Endothelial cell of umbilical vein (primary cell): ENCODE data around the gene MRM1. TPM values are rescaled to one million over a fixed set of nuclear protein-coding genes. Genes with fewer than 3 reads are reported as not detected.
A peak's percentile ranks its signal among the peaks of the same experiment; 100 is the strongest.

ENCODE experiments used
- BruUV-seq: library from RNA; stranded (reverse); fragments of 400-500 nt; replicated peaks from 2 replicates; lab custom pipeline; 2021; lab: Mats Ljungman, UMichigan
- CTCF ChIA-PET: fragments of 300-600, 350-600 bp; sonication (Branson Sonifier 250); formaldehyde crosslinking; loops from one replicate; lab custom pipeline; 2021; ENCODE audit warnings: antibody characterized with exemption, inconsistent platforms; lab: Charles Lee
- POLR2A ChIA-PET: fragments of 300-600, 350-600 bp; sonication (Branson Sonifier 250); formaldehyde crosslinking; loops from one replicate; lab custom pipeline; 2021; ENCODE audit warnings: antibody characterized with exemption, inconsistent platforms; lab: Charles Lee
- DNase-seq: peaks from one replicate; pipeline ENCODE4 v3.0.0-alpha.2; 2011; ENCODE audit warnings: low read depth, low spot score
- FAIRE-seq: peaks from 2 replicates; lab custom pipeline; 2011; peaks lifted over from hg19 to GRCh38; lab: Jason Lieb, UNC
- H2AFZ ChIP-seq: 2 replicates; pipeline ENCODE4 v1.6.0; 2012; ENCODE audit warnings: low read depth, low read length, control low read depth, inconsistent platforms
- H3K27ac ChIP-seq: 2 replicates; pipeline ENCODE4 v1.5.1; 2011; ENCODE audit warnings: low read depth, mild to moderate bottlenecking, control low read depth, low read length, moderate library complexity; ENCODE audit not compliant: insufficient read depth
- H3K27me3 ChIP-seq, 2 experiments: 2 replicates each; pipeline versions ENCODE4 v1.6.0 to v1.6.1; 2011; ENCODE audit warnings: low read length in 2 of 2, mixed read lengths in 1 of 2; ENCODE audit not compliant: control insufficient read depth in 2 of 2, insufficient read depth in 2 of 2
- H3K36me3 ChIP-seq, 2 experiments: 2 replicates in 1 of 2; 3 replicates in 1 of 2; pipeline ENCODE4 v1.5.1; 2011; ENCODE audit warnings: low read length in 2 of 2, mild to moderate bottlenecking in 1 of 2, moderate library complexity in 1 of 2; ENCODE audit not compliant: control insufficient read depth in 2 of 2, insufficient read depth in 2 of 2; ENCODE audit errors: extremely low read depth in 1 of 2
- H3K4me1 ChIP-seq: 3 replicates; pipeline ENCODE4 v1.5.1; 2011; ENCODE audit warnings: mild to moderate bottlenecking, low read length; ENCODE audit not compliant: control insufficient read depth, insufficient read depth; ENCODE audit errors: extremely low read depth
- H3K4me2 ChIP-seq: 2 replicates; pipeline ENCODE4 v1.6.1; 2011; ENCODE audit warnings: low read length, control low read depth, mixed read lengths; ENCODE audit not compliant: insufficient read depth
- H3K4me3 ChIP-seq, 3 experiments: fragments of 200-600 bp in 1 of 3; sonication (generic), shearing (Covaris generic) in 1 of 3; replicated peaks in 1 of 3; 2 replicates each; pipeline ENCODE4 v1.5.1; 2011 to 2016; ENCODE audit warnings: control low read depth in 3 of 3, low read length in 3 of 3, mild to moderate bottlenecking in 2 of 3, inconsistent platforms in 1 of 3, low read depth in 1 of 3, moderate library complexity in 1 of 3; ENCODE audit not compliant: insufficient read depth in 1 of 3
- H3K79me2 ChIP-seq: 2 replicates; pipeline ENCODE4 v1.6.0; 2012; ENCODE audit warnings: low read length, inconsistent platforms; ENCODE audit not compliant: control insufficient read depth, insufficient read depth
- H3K9ac ChIP-seq: replicated peaks from 2 replicates; pipeline ENCODE3; 2011; ENCODE audit warnings: low read length, control low read depth; ENCODE audit not compliant: insufficient read depth; ENCODE audit errors: extremely low read depth
- H3K9me1 ChIP-seq: replicated peaks from 3 replicates; pipeline ENCODE4 v1.6.0; 2011; ENCODE audit warnings: mild to moderate bottlenecking, low read length; ENCODE audit not compliant: control insufficient read depth, insufficient read depth; ENCODE audit errors: extremely low read depth
- H3K9me3 ChIP-seq: replicated peaks from 2 replicates; pipeline ENCODE4 v1.5.1; 2012; ENCODE audit warnings: low read length, inconsistent platforms; ENCODE audit not compliant: control insufficient read depth, insufficient read depth
- H4K20me1 ChIP-seq: replicated peaks from 2 replicates; pipeline ENCODE3; 2011; ENCODE audit warnings: mild to moderate bottlenecking, low read length; ENCODE audit not compliant: control insufficient read depth, insufficient read depth; ENCODE audit errors: extremely low read depth
- EZH2 ChIP-seq: IDR thresholded peaks from 2 replicates; pipeline ENCODE4 v1.6.1; 2012; ENCODE audit warnings: borderline replicate concordance, low read depth, mild to moderate bottlenecking, moderate library complexity, low read length, inconsistent platforms; ENCODE audit not compliant: severe bottlenecking
- FOS ChIP-seq: IDR thresholded peaks from 2 replicates; pipeline ENCODE4 v1.6.1; 2011; ENCODE audit warnings: mild to moderate bottlenecking, low read length, moderate library complexity, borderline replicate concordance; ENCODE audit not compliant: insufficient read depth
- GATA2 ChIP-seq: IDR thresholded peaks from 2 replicates; pipeline ENCODE4 v1.7.0; 2011; ENCODE audit warnings: low read depth, mild to moderate bottlenecking, moderate library complexity, mixed read lengths, low read length; ENCODE audit not compliant: insufficient read length, insufficient read depth
- MAX ChIP-seq: IDR thresholded peaks from 2 replicates; pipeline ENCODE4 v1.6.1; 2011; ENCODE audit not compliant: insufficient read depth, insufficient read length
- POLR2AphosphoS5 ChIP-seq: IDR thresholded peaks from 2 replicates; pipeline ENCODE4 v1.6.1; 2012; ENCODE audit warnings: low read depth, mild to moderate bottlenecking, control low read depth, low read length, moderate library complexity; ENCODE audit not compliant: insufficient read depth
- dilution Hi-C: fragments of 300-500 bp; cut with MboI; formaldehyde crosslinking; loops from one replicate; pipeline ENCODE4 v1.15.0; 2019; ENCODE audit warnings: low sequenced_read_pairs; ENCODE audit not compliant: extremely low pct_ligation_motif_present
- intact Hi-C: fragments of 100-400 bp; cut with micrococcal nuclease; formaldehyde crosslinking; loops from one replicate; pipeline ENCODE4 v1.10.0; 2022
- polyA plus RNA-seq, 4 experiments: library from polyadenylated mRNA; depleted of rRNA in 3 of 4; stranded (reverse) in 3 of 4; unstranded in 1 of 4; fragments of >200 nt; gene quantifications; 2 replicates each; pipeline versions ENCODE4 v1.2.1 to v1.2.3, GENCODE V29; 2011 to 2012; ENCODE audit warnings: missing spikeins in 1 of 4
- total RNA-seq: library from RNA; stranded (reverse); gene quantifications from 2 replicates; pipeline ENCODE4 v1.2.3, GENCODE V29; 2021

MRM1 gene
- total and polyA plus RNA-seq, 2 donors (not counting 3 experiments of a cell fraction or from before 2014, with no cell fraction given): 3.7 to 5.9 TPM

GRCh38 chr17:36631022-36631421 lies 29.6 kb downstream of the MRM1 start:
- Histone ChIP-seq H3K27ac (no peak overlapping the region), H3K36me3 (no peaks in the 10 kb centered on the region), H3K9me1 (no peaks in the 10 kb centered on the region), H3K79me2 (no peaks in the 10 kb centered on the region), H3K4me3 (no peak overlapping the region), H3K27me3 (peaks cover 26 to 29% of the 10 kb centered on the region in 2 experiments), H3K9ac (no peak overlapping the region), H2AFZ (no peak overlapping the region), H3K9me3 (no peaks in the 10 kb centered on the region), H3K4me2 (no peak overlapping the region), H4K20me1 (no peaks in the 10 kb centered on the region), H3K4me1 (no peaks in the 10 kb centered on the region)
- no peak for DNase-seq
- TF ChIP-seq POLR2AphosphoS5: no peak
- ChIA-PET CTCF (interaction anchor here (0.8 to 9.1 kb wide), 5 partner anchors 28 to 609 kb away, joined by 3 to 201 read pairs (median 15); no protein-coding TSS in a partner anchor), POLR2A (no interaction called here)
- intact Hi-C loops (no loop called here), dilution Hi-C loops (no loop called here)
- no peak for FAIRE-seq
- BruUV-seq: no TSS peak

DNA sequence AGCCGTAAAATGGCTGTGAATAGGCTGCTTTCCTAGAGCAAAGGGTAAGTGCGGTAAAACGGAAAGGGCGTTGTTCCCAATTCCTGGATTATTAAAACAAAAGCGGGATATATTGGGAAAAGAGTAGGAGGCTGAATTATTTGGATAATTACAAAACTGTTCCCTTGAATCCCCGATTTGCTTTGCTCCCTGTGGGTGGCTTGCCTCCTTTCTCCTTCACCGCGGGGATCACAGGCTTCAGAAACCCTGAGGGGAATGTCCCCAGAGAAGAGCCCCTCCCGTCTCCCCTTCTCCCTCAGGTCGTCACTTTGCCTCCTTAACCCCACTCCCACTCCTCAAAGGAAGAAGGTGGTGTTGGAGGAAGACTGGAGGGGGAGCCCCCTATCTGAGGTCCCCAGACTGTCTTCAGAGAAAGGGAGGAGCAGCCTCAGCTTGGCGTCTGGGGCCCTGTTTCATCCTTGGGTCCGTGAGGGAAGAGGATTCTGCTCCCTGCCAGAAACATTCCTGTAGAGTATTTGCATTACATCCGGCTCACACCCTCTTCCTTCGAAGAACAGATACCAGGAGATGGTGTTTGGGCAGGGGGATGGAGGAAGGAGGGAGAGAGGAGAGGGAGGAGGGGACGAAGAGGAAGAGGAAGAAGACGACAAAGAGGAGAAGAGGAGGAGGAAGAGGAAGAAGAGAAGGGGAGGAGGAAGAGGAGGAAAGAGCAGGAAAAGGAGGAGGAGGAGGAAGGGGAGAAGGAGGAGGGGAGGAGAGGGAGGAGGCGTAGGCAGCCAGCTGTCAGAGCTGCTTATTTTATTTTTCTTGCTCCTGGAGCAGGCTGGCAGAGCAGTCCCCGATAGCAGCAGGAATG lies 31.8 kb downstream of the MRM1 start:
- H4K20me1 ChIP-seq: no peaks in the 10 kb centered on the region
- H3K9me1 ChIP-seq: no peaks in the 10 kb centered on the region
- no peaks in the 10 kb centered on the region for H3K9me3 ChIP-seq
- no peak overlapping the region for H3K9ac ChIP-seq
- H3K4me1 ChIP-seq: no peaks in the 10 kb centered on the region
- H3K27ac ChIP-seq: no peak overlapping the region
- peaks cover 26 to 36% of the 10 kb centered on the region in 2 experiments for H3K27me3 ChIP-seq
- H3K79me2 ChIP-seq: no peaks in the 10 kb centered on the region
- FAIRE-seq (no peak), DNase-seq (no peak)
- intact Hi-C loops (no loop called here), dilution Hi-C loops (no loop called here)
- CTCF ChIA-PET: interaction anchor here (0.6 to 9.1 kb wide), 6 partner anchors 7 to 607 kb away, joined by 3 to 201 read pairs (median 8); no protein-coding TSS in a partner anchor
- TF ChIP-seq GATA2 (no peak), EZH2 (peak; percentile 75), FOS (no peak), MAX (no peak)
- no peak overlapping the region for H2AFZ ChIP-seq
- no TSS peak for BruUV-seq
- no peaks in the 10 kb centered on the region for H3K36me3 ChIP-seq
- H3K4me2 ChIP-seq: no peak overlapping the region
- POLR2A ChIA-PET: no interaction called here
- H3K4me3 ChIP-seq: no peak overlapping the region
